Measurements from ENCODE around the gene BIRC2.

The BIRC2 gene

DNA sequence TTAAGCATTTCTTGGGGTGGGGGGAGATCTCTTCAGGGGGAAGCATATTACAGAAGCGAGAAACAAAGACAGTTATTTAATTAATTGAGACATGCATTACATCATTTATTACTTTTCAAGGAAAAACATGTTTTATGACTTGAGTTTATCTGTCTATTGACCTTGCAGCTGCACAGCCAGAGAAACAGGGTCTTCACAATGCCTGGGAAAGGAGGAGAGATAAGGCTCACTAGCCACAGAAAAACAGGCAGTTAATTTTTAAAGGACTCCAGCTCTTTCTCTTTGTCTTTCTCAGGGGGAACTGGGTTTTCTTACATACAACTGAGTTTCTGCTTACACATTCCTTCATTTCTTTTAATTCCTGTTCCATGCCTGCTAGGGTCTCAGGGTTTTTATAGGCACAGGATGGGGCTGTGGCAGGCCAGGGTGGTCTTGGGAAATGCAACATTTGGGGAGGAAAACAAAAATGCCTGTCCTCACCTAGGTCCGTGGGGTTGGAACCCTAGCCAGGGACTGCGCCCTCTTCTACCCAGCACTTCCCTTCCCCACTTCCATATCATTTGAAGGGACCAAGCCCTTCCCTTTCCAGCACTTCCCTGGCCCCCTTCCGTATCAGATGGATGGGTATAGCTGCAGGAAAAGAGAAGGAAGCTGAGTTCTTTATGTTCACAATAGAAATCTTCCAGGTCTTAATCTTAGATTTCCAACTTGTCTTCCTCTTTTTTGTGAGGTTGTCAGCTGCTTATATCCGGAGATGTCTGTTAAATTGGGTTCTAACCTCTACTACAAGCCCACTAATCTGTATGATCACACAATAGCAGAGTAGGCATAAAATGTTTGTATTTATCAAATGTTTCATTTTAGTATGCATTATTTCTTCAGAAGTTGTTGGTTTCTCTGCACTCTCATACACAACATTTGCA lies 38.3 kb downstream of the BIRC2 start:
- Histone ChIP-seq H3K4me3 (ENCODE audit: low read depth in 1 of 5, low read length in 5 of 5) (no peak overlapping the region), H3K4me1 (ENCODE audit: control insufficient read depth in 5 of 5, insufficient read depth in 5 of 5, low read length in 5 of 5) (peaks cover 0 to 6% (median 3%) of the 10 kb centered on the region in 5 donors), H3K36me3 (ENCODE audit: control insufficient read depth in 5 of 5, insufficient read depth in 5 of 5, low read length in 5 of 5) (peaks cover 32 to 50% (median 42%) of the 10 kb centered on the region in 5 donors), H3K9ac (ENCODE audit: low read length in 5 of 5) (no peak overlapping the region), H3K27me3 (ENCODE audit: control insufficient read depth in 5 of 5, insufficient read depth in 4 of 5, low read length in 5 of 5) (no peaks in the 10 kb centered on the region), H3K9me3 (ENCODE audit: control insufficient read depth in 5 of 5, low read length in 5 of 5) (no peaks in the 10 kb centered on the region), H3K27ac (ENCODE audit: low read depth, low read length) (no peak overlapping the region)

- Histone ChIP-seq H3K36me3 (ENCODE audit: control insufficient read depth in 5 of 5, insufficient read depth in 5 of 5, low read length in 5 of 5) (peaks cover 32 to 46% (median 41%) of the 10 kb centered on the region in 5 donors), H3K4me1 (ENCODE audit: control insufficient read depth in 5 of 5, insufficient read depth in 5 of 5, low read length in 5 of 5) (peaks cover 0 to 6% (median 3%) of the 10 kb centered on the region in 5 donors)
Observed at GRCh38 chr11:102386136-102386734, 39.2 kb downstream of the BIRC2 start.

GRCh38 chr11:102387043-102387781 lies 40.2 kb downstream of the BIRC2 start:
- no peak overlapping the region for H3K9ac ChIP-seq (ENCODE audit: low read length in 5 of 5)
- no peaks in the 10 kb centered on the region for H3K27me3 ChIP-seq (ENCODE audit: control insufficient read depth in 5 of 5, insufficient read depth in 4 of 5, low read length in 5 of 5)
- peaks cover 0 to 6% (median 3%) of the 10 kb centered on the region in 5 donors for H3K4me1 ChIP-seq (ENCODE audit: control insufficient read depth in 5 of 5, insufficient read depth in 5 of 5, low read length in 5 of 5)
- H3K36me3 ChIP-seq (ENCODE audit: control insufficient read depth in 5 of 5, insufficient read depth in 5 of 5, low read length in 5 of 5) = peaks cover 33 to 49% (median 35%) of the 10 kb centered on the region in 5 donors
- H3K27ac ChIP-seq (ENCODE audit: low read depth, low read length) = no peak overlapping the region
- no peaks in the 10 kb centered on the region for H3K9me3 ChIP-seq (ENCODE audit: control insufficient read depth in 5 of 5, low read length in 5 of 5)
- no peak overlapping the region for H3K4me3 ChIP-seq (ENCODE audit: low read depth in 1 of 5, low read length in 5 of 5)

More at GRCh38 chr11:102386136-102386734, 39.2 kb downstream of the BIRC2 start:
- H3K27ac ChIP-seq (ENCODE audit: low read depth, low read length) = no peak overlapping the region
- no peak overlapping the region for H3K9ac ChIP-seq (ENCODE audit: low read length in 5 of 5)
- H3K27me3 ChIP-seq (ENCODE audit: control insufficient read depth in 5 of 5, insufficient read depth in 4 of 5, low read length in 5 of 5) = no peaks in the 10 kb centered on the region
- H3K9me3 ChIP-seq (ENCODE audit: control insufficient read depth in 5 of 5, low read length in 5 of 5) = no peaks in the 10 kb centered on the region
- no peak overlapping the region for H3K4me3 ChIP-seq (ENCODE audit: low read depth in 1 of 5, low read length in 5 of 5)

GRCh38 chr11:102389253-102389652 lies 42.2 kb downstream of the BIRC2 start:
- Histone ChIP-seq H3K9me3 (ENCODE audit: control insufficient read depth in 5 of 5, low read length in 5 of 5) (no peaks in the 10 kb centered on the region), H3K9ac (ENCODE audit: low read length in 5 of 5) (no peak overlapping the region), H3K27me3 (ENCODE audit: control insufficient read depth in 5 of 5, insufficient read depth in 4 of 5, low read length in 5 of 5) (no peaks in the 10 kb centered on the region), H3K4me1 (ENCODE audit: control insufficient read depth in 5 of 5, insufficient read depth in 5 of 5, low read length in 5 of 5) (no peaks in the 10 kb centered on the region), H3K27ac (ENCODE audit: low read depth, low read length) (no peak overlapping the region), H3K4me3 (ENCODE audit: low read depth in 1 of 5, low read length in 5 of 5) (no peak overlapping the region), H3K36me3 (ENCODE audit: control insufficient read depth in 5 of 5, insufficient read depth in 5 of 5, low read length in 5 of 5) (peaks cover 26 to 67% (median 50%) of the 10 kb centered on the region in 5 donors)

GRCh38 chr11:102390667-102391465 lies 43.9 kb downstream of the BIRC2 start:
- peaks cover 27 to 70% (median 50%) of the 10 kb centered on the region in 5 donors for H3K36me3 ChIP-seq (ENCODE audit: control insufficient read depth in 5 of 5, insufficient read depth in 5 of 5, low read length in 5 of 5)
- H3K27ac ChIP-seq (ENCODE audit: low read depth, low read length) = no peak overlapping the region
- no peak overlapping the region for H3K9ac ChIP-seq (ENCODE audit: low read length in 5 of 5)
- H3K27me3 ChIP-seq (ENCODE audit: control insufficient read depth in 5 of 5, insufficient read depth in 4 of 5, low read length in 5 of 5) = no peaks in the 10 kb centered on the region
- H3K4me3 ChIP-seq (ENCODE audit: low read depth in 1 of 5, low read length in 5 of 5) = no peak overlapping the region
- H3K4me1 ChIP-seq (ENCODE audit: control insufficient read depth in 5 of 5, insufficient read depth in 5 of 5, low read length in 5 of 5) = no peaks in the 10 kb centered on the region
- H3K9me3 ChIP-seq (ENCODE audit: control insufficient read depth in 5 of 5, low read length in 5 of 5) = no peaks in the 10 kb centered on the region

DNA sequence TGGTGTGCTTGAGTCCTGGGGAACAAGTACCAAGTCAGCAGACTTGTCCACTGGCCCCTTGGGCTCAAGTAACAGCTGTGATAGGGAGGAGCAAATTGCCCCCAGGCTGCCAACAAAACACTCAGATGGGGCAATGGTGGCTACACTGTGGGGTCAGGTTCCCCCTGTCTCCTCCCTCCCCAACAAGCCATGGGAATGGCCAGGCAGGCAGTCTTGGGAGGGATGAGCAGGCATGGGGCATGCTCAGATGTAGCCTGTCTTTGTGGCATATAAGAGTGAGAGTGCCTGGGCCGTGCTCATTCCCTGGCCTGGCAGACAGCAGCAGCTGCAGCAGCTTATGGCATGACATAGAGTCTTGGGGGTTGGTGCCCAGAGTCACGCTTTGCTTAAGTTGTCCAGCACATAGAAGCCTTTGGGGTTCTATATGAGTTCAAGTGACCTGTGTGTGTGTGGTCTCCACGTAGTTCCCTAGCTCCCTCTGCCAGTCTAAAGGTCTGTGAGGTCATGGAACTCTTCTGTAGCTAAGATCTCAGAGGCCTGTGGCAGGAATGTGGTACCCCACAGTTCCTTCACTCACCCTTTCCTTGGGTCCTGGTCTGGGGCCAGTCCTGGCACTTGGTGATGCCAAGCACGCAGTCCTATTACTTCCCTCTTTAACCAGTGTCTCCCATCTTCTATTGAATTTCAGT lies 44.7 kb downstream of the BIRC2 start:
- H3K4me1 ChIP-seq (ENCODE audit: control insufficient read depth in 5 of 5, insufficient read depth in 5 of 5, low read length in 5 of 5) = no peaks in the 10 kb centered on the region
- no peak overlapping the region for H3K27ac ChIP-seq (ENCODE audit: low read depth, low read length)
- no peaks in the 10 kb centered on the region for H3K27me3 ChIP-seq (ENCODE audit: control insufficient read depth in 5 of 5, insufficient read depth in 4 of 5, low read length in 5 of 5)
- no peak overlapping the region for H3K9ac ChIP-seq (ENCODE audit: low read length in 5 of 5)
- H3K4me3 ChIP-seq (ENCODE audit: low read depth in 1 of 5, low read length in 5 of 5) = no peak overlapping the region
- H3K36me3 ChIP-seq (ENCODE audit: control insufficient read depth in 5 of 5, insufficient read depth in 5 of 5, low read length in 5 of 5) = peaks cover 19 to 69% (median 51%) of the 10 kb centered on the region in 5 donors
- H3K9me3 ChIP-seq (ENCODE audit: control insufficient read depth in 5 of 5, low read length in 5 of 5) = no peaks in the 10 kb centered on the region

GRCh38 chr11:102393272-102393730 lies 46.3 kb downstream of the BIRC2 start:
- Histone ChIP-seq H3K4me1 (ENCODE audit: control insufficient read depth in 5 of 5, insufficient read depth in 5 of 5, low read length in 5 of 5) (no peaks in the 10 kb centered on the region), H3K9me3 (ENCODE audit: control insufficient read depth in 5 of 5, low read length in 5 of 5) (no peaks in the 10 kb centered on the region), H3K27me3 (ENCODE audit: control insufficient read depth in 5 of 5, insufficient read depth in 4 of 5, low read length in 5 of 5) (no peaks in the 10 kb centered on the region), H3K27ac (ENCODE audit: low read depth, low read length) (no peak overlapping the region), H3K4me3 (ENCODE audit: low read depth in 1 of 5, low read length in 5 of 5) (no peak overlapping the region), H3K9ac (ENCODE audit: low read length in 5 of 5) (no peak overlapping the region), H3K36me3 (ENCODE audit: control insufficient read depth in 5 of 5, insufficient read depth in 5 of 5, low read length in 5 of 5) (peaks cover 11 to 59% (median 46%) of the 10 kb centered on the region in 5 donors)

DNA sequence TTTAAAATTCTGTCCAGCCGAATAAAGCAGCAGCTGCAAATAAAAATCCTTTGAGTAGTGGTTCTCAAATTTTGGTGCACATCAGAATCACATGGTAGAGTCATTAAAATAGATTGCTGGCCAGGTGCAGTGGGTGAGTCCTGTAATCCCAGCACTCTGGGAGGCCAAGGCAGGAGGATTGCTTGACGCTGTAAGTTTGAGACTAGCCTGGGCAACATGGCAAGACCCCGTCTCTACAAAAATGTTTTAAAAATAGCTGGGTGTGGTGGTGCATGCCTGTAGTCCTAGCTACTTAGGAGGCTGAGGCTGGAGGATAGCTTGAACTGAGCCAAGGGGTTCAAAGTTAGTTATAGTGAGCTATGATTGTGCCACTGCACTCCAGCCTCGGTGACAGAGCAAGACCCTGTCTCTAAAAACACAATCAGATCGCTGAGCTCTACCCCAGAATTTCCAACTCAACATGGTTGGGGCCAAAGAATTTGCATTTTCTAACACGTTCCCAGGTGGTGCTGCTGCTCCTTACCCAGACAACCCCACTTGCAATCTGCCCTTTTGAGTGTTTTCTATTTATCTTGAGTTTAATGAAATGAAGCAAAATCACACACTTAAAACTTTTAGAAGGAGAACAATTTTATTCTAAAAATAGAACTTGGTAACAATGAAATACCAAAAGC lies 48.8 kb downstream of the BIRC2 start:
- Histone ChIP-seq H3K9me3 (ENCODE audit: control insufficient read depth in 5 of 5, low read length in 5 of 5) (no peaks in the 10 kb centered on the region), H3K9ac (ENCODE audit: low read length in 5 of 5) (no peak overlapping the region), H3K36me3 (ENCODE audit: control insufficient read depth in 5 of 5, insufficient read depth in 5 of 5, low read length in 5 of 5) (peaks cover 22 to 64% (median 52%) of the 10 kb centered on the region in 5 donors), H3K27ac (ENCODE audit: low read depth, low read length) (no peak overlapping the region), H3K4me1 (ENCODE audit: control insufficient read depth in 5 of 5, insufficient read depth in 5 of 5, low read length in 5 of 5) (no peaks in the 10 kb centered on the region), H3K4me3 (ENCODE audit: low read depth in 1 of 5, low read length in 5 of 5) (no peak overlapping the region), H3K27me3 (ENCODE audit: control insufficient read depth in 5 of 5, insufficient read depth in 4 of 5, low read length in 5 of 5) (no peaks in the 10 kb centered on the region)

Data from subcutaneous abdominal adipose tissue (tissue), 5 donors.